Measurements from ENCODE around the gene CPVL. TPM values are rescaled to one million over a fixed set of nuclear protein-coding genes. Genes with fewer than 3 reads are reported as not detected.

Gene CPVL
- polyA plus RNA-seq, 3 donors: 410 to 1,111 (median 1,108) TPM

DNA sequence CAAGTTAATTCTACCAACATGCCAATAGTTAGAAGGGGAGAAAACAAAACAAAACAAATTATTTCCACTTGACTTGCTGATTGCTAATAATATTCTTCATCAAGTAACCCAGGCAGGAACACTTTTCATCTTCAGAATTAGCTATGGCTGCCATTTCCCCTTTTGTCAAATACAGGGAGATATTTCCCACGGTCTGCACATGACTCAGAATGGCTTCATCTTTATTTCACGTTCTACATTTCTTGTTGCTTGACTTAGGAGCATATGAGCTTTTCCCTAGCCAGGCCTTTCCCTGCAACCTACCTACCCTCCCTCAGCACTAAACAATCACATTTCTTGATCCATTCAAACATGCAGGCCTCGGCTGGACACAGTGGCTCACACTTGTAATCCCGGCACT lies 6.5 kb downstream of the CPVL start:
- Histone ChIP-seq H3K36me3 (replicated peaks in 1 of 2; ENCODE audit: control insufficient read depth in 1 of 2, insufficient read depth in 2 of 2, low read length in 2 of 2) (peaks cover 0 to 8% of the 10 kb centered on the region in 2 donors), H3K9me3 (replicated peaks in 1 of 2; ENCODE audit: control insufficient read depth in 1 of 2, insufficient read depth in 1 of 2, low read length in 2 of 2) (no peaks in the 10 kb centered on the region), H3K4me3 (replicated peaks in 1 of 3; ENCODE audit: low read depth in 2 of 3, low read length in 3 of 3) (peak overlapping the region in 1 of 3 experiments; percentile 98), H4K20me1 (ENCODE audit: insufficient read depth, low read length) (peaks cover 13% of the 10 kb centered on the region), H3K27me3 (ENCODE audit: control insufficient read depth in 2 of 2, insufficient read depth in 2 of 2, low read length in 2 of 2) (no peaks in the 10 kb centered on the region), H3K9ac (ENCODE audit: insufficient read depth, low read length, poor library complexity, severe bottlenecking) (no peak overlapping the region), H3K4me2 (replicated peaks; ENCODE audit: extremely low read depth, low read length, poor library complexity, severe bottlenecking) (peak overlapping the region; percentile 94), H3K27ac (ENCODE audit: low read depth in 1 of 2, low read length in 2 of 2) (peak overlapping the region; percentile 77 to 88), H2AFZ (ENCODE audit: insufficient read depth, low read depth, low read length, poor library complexity, severe bottlenecking) (no peak overlapping the region), H3K79me2 (ENCODE audit: insufficient read depth, low read length) (peaks cover 94% of the 10 kb centered on the region), H3K4me1 (ENCODE audit: control insufficient read depth in 1 of 2, insufficient read depth in 2 of 2, low read length in 2 of 2) (peaks cover 98 to 99% of the 10 kb centered on the region in 2 donors)
- intact Hi-C loops (cut with micrococcal nuclease): loop anchor here in 1 of 2 donors (10.0 kb wide), 1 partner anchor 55 kb away; the partner anchor contains the start of gene CHN2
- WGBS (ENCODE audit: insufficient coverage): 54% methylated on average over 4 of the region's 4 CpGs
- Mint-ChIP-seq H3K36me3 (peaks cover 10 to 21% of the 10 kb centered on the region in 2 donors), H3K9me3 (peaks cover 0 to 13% (median 5%) of the 10 kb centered on the region in 7 donors), H3K27ac (peak overlapping the region; percentile 85 to 98 (median 96)), H3K4me3 (peak overlapping the region in 1 of 2 donors; percentile 82), H3K27me3 (ENCODE audit: low read depth in 3 of 3) (no peaks in the 10 kb centered on the region), H3K4me1 (peaks cover 97% of the 10 kb centered on the region)
- peak; percentile 64 to 88 (median 88) for DNase-seq
- TF ChIP-seq, protein P1, sequence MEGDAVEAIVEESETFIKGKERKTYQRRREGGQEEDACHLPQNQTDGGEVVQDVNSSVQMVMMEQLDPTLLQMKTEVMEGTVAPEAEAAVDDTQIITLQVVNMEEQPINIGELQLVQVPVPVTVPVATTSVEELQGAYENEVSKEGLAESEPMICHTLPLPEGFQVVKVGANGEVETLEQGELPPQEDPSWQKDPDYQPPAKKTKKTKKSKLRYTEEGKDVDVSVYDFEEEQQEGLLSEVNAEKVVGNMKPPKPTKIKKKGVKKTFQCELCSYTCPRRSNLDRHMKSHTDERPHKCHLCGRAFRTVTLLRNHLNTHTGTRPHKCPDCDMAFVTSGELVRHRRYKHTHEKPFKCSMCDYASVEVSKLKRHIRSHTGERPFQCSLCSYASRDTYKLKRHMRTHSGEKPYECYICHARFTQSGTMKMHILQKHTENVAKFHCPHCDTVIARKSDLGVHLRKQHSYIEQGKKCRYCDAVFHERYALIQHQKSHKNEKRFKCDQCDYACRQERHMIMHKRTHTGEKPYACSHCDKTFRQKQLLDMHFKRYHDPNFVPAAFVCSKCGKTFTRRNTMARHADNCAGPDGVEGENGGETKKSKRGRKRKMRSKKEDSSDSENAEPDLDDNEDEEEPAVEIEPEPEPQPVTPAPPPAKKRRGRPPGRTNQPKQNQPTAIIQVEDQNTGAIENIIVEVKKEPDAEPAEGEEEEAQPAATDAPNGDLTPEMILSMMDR (IDR thresholded peaks at IDR 0.05): no peak

DNA sequence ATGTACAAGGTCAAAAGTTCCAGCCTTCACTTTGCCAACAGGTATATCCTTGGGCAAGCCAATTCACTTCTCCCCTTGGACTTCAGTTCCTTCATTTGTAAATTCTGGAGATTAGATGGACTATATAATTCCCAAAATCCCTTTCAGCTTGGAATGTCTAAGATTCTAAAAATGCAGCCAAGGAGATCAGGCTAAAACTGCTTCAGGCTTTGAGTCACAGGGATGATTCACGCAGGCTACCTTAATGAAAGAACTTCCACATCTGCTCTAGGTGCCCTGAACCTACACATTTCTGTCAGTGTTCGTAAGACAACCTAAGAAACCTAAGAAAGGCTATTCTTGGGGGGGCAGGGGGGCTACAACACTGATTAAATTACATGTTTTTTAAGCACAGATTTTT lies 7.1 kb downstream of the CPVL start:
- no CpG with 5 or more reads among the region's 2 CpGs for WGBS (ENCODE audit: insufficient coverage)

More for the DNA sequence above, 7.1 kb downstream of the CPVL start:
- Mint-ChIP-seq H3K27me3 (ENCODE audit: low read depth in 3 of 3) (no peaks in the 10 kb centered on the region), H3K27ac (peak overlapping the region; percentile 85 to 98 (median 96)), H3K4me3 (peak overlapping the region in 1 of 2 donors; percentile 63), H3K36me3 (peaks cover 13 to 27% of the 10 kb centered on the region in 2 donors), H3K9me3 (peaks cover 0 to 13% (median 5%) of the 10 kb centered on the region in 7 donors), H3K4me1 (peaks cover 97% of the 10 kb centered on the region)
- Histone ChIP-seq H3K4me3 (replicated peaks in 1 of 3; ENCODE audit: low read depth in 2 of 3, low read length in 3 of 3) (peak overlapping the region in 1 of 3 experiments; percentile 98), H3K79me2 (ENCODE audit: insufficient read depth, low read length) (peaks cover 94% of the 10 kb centered on the region), H3K9ac (ENCODE audit: insufficient read depth, low read length, poor library complexity, severe bottlenecking) (no peak overlapping the region), H4K20me1 (ENCODE audit: insufficient read depth, low read length) (peaks cover 9% of the 10 kb centered on the region), H3K27ac (ENCODE audit: low read depth in 1 of 2, low read length in 2 of 2) (peak overlapping the region; percentile 77 to 88), H3K4me2 (replicated peaks; ENCODE audit: extremely low read depth, low read length, poor library complexity, severe bottlenecking) (peak overlapping the region; percentile 94), H2AFZ (ENCODE audit: insufficient read depth, low read depth, low read length, poor library complexity, severe bottlenecking) (no peak overlapping the region), H3K9me3 (replicated peaks in 1 of 2; ENCODE audit: control insufficient read depth in 1 of 2, insufficient read depth in 1 of 2, low read length in 2 of 2) (no peaks in the 10 kb centered on the region), H3K27me3 (ENCODE audit: control insufficient read depth in 2 of 2, insufficient read depth in 2 of 2, low read length in 2 of 2) (no peaks in the 10 kb centered on the region), H3K4me1 (ENCODE audit: control insufficient read depth in 1 of 2, insufficient read depth in 2 of 2, low read length in 2 of 2) (peaks cover 96 to 99% of the 10 kb centered on the region in 2 donors), H3K36me3 (replicated peaks in 1 of 2; ENCODE audit: control insufficient read depth in 1 of 2, insufficient read depth in 2 of 2, low read length in 2 of 2) (peaks cover 0 to 8% of the 10 kb centered on the region in 2 donors)
- intact Hi-C loops (cut with micrococcal nuclease): no loop called here
- TF ChIP-seq, protein P1 (IDR thresholded peaks at IDR 0.05): no peak
- DNase-seq: peak in 2 of 3 donors; percentile 56 to 74

Measured in CD14-positive monocyte (primary cell).